Neural progenitor cell (in vitro differentiated cells): ENCODE results near the gene IL1RAP. TPM values are rescaled to one million over a fixed set of nuclear protein-coding genes. Genes with fewer than 3 reads are reported as not detected.

Source experiments
- DNase-seq: peaks from one replicate; pipeline ENCODE4 v3.0.0-alpha.2; 2016; ENCODE audit warnings: low spot score
- H2AFZ ChIP-seq: fragments of 200-600 bp; sonication (generic); replicated peaks from 2 replicates; pipeline ENCODE4 v1.6.1; 2016; ENCODE audit warnings: antibody characterized with exemption
- H3F3A ChIP-seq: fragments of 200-600 bp; sonication (generic); 2 replicates; pipeline ENCODE4 v1.6.1; 2016; ENCODE audit warnings: antibody characterized with exemption, low read depth
- H3K27ac ChIP-seq: fragments of 200-600 bp; sonication (generic); 2 replicates; pipeline ENCODE4 v1.5.1; 2016; ENCODE audit warnings: mild to moderate bottlenecking
- H3K27me3 ChIP-seq: fragments of 200-600 bp; sonication (generic); 2 replicates; pipeline ENCODE4 v1.6.1; 2016; ENCODE audit warnings: mild to moderate bottlenecking, moderate library complexity
- H3K36me3 ChIP-seq: fragments of 200-600 bp; sonication (generic); 2 replicates; pipeline ENCODE4 v1.5.1; 2016
- H3K4me1 ChIP-seq: fragments of 200-600 bp; sonication (generic); 2 replicates; pipeline ENCODE4 v1.6.1; 2016; ENCODE audit warnings: mixed run types
- H3K4me2 ChIP-seq: fragments of 200-600 bp; sonication (generic); 2 replicates; pipeline ENCODE4 v1.6.1; 2016
- H3K4me3 ChIP-seq: fragments of 200-600 bp; sonication (generic); 2 replicates; pipeline ENCODE4 v1.5.1; 2016
- H3K79me2 ChIP-seq: fragments of 200-600 bp; sonication (generic); 2 replicates; pipeline ENCODE4 v1.6.1; 2016; ENCODE audit warnings: low read depth
- H3K9ac ChIP-seq: fragments of 200-600 bp; sonication (generic); 2 replicates; pipeline ENCODE4 v1.6.1; 2016
- H3K9me3 ChIP-seq: fragments of 200-600 bp; sonication (generic); 2 replicates; pipeline ENCODE4 v1.5.1; 2016; ENCODE audit warnings: low read depth
- H4K20me1 ChIP-seq: fragments of 200-600 bp; sonication (generic); 2 replicates; pipeline ENCODE4 v1.6.1; 2016; ENCODE audit warnings: low read depth
- H3K27ac Mint-ChIP-seq: 3 replicates; pipeline ENCODE4 v1.8.0; 2021; ENCODE audit warnings: mixed read lengths
- H3K27me3 Mint-ChIP-seq: 2 replicates; pipeline ENCODE4 v1.8.0; 2022; ENCODE audit warnings: low read depth, mild to moderate bottlenecking, inconsistent platforms, moderate library complexity, mixed read lengths; ENCODE audit not compliant: insufficient read depth
- H3K36me3 Mint-ChIP-seq: 3 replicates; pipeline ENCODE4 v1.8.0; 2021; ENCODE audit warnings: mixed read lengths
- H3K4me1 Mint-ChIP-seq: 3 replicates; pipeline ENCODE4 v1.8.0; 2021; ENCODE audit warnings: mixed read lengths
- H3K4me3 Mint-ChIP-seq: 3 replicates; pipeline ENCODE4 v1.8.0; 2021; ENCODE audit warnings: mild to moderate bottlenecking, moderate library complexity, mixed read lengths
- H3K9me3 Mint-ChIP-seq: 3 replicates; pipeline ENCODE4 v1.8.0; 2020; ENCODE audit warnings: mixed read lengths
- CTCF ChIP-seq: fragments of 200-600 bp; sonication (generic); IDR thresholded peaks from 2 replicates; pipeline ENCODE4 v1.5.1; 2017; ENCODE audit warnings: antibody characterized with exemption, mild to moderate bottlenecking
- EZH2 ChIP-seq: fragments of 200-600 bp; sonication (generic); IDR thresholded peaks from 2 replicates; pipeline ENCODE4 v1.6.1; 2017; ENCODE audit warnings: antibody characterized with exemption, mild to moderate bottlenecking, moderate library complexity
- EZH2phosphoT487 ChIP-seq: fragments of 200-600 bp; sonication (generic); IDR thresholded peaks from 2 replicates; pipeline ENCODE4 v1.6.1; 2017; ENCODE audit warnings: antibody characterized with exemption
- total RNA-seq: library from RNA; depleted of rRNA; stranded (reverse); fragments of >200 nt; gene quantifications from 2 replicates; pipeline ENCODE4 v1.2.3, GENCODE V29; 2015; ENCODE audit warnings: low replicate concordance

The IL1RAP gene
- total RNA-seq, 1 donor from 2014 or later = 11.3 TPM

- H3K4me3 ChIP-seq = no peak overlapping the region
- no peaks in the 10 kb centered on the region for H3K36me3 ChIP-seq
- H3K4me1 ChIP-seq = no peaks in the 10 kb centered on the region
- Mint-ChIP-seq H3K4me1 (no peaks in the 10 kb centered on the region), H3K9me3 (no peaks in the 10 kb centered on the region), H3K27me3 (no peaks in the 10 kb centered on the region), H3K4me3 (no peak overlapping the region), H3K36me3 (peaks cover 8% of the 10 kb centered on the region), H3K27ac (no peak overlapping the region)
- H4K20me1 ChIP-seq = no peaks in the 10 kb centered on the region
- H3K9me3 ChIP-seq = no peaks in the 10 kb centered on the region
- H3K4me2 ChIP-seq = no peak overlapping the region
- no peak for TF ChIP-seq EZH2
- no peak for TF ChIP-seq EZH2phosphoT487
- no peak for TF ChIP-seq CTCF
- H3K9ac ChIP-seq = no peak overlapping the region
- H3K27me3 ChIP-seq = no peaks in the 10 kb centered on the region
- H3F3A ChIP-seq = no peaks in the 10 kb centered on the region
- no peaks in the 10 kb centered on the region for H3K79me2 ChIP-seq
- DNase-seq = no peak
- no peak overlapping the region for H2AFZ ChIP-seq
- H3K27ac ChIP-seq = no peak overlapping the region
These were observed 14.8 kb downstream of the IL1RAP start for GRCh38 chr3:190528706-190529105.

GRCh38 chr3:190531406-190531805 is 17.5 kb downstream of the IL1RAP start:
- H3K9ac ChIP-seq = no peak overlapping the region
- no peak overlapping the region for H3K4me3 ChIP-seq
- no peak for DNase-seq
- no peak for TF ChIP-seq EZH2
- no peak for TF ChIP-seq EZH2phosphoT487
- TF ChIP-seq CTCF = no peak
- no peak overlapping the region for H3K4me2 ChIP-seq
- H3K27me3 Mint-ChIP-seq = no peaks in the 10 kb centered on the region
- no peak overlapping the region for H3K27ac Mint-ChIP-seq
- no peaks in the 10 kb centered on the region for H3K9me3 Mint-ChIP-seq
- no peaks in the 10 kb centered on the region for H3K27me3 ChIP-seq
- no peak overlapping the region for H3K27ac ChIP-seq
- no peaks in the 10 kb centered on the region for H4K20me1 ChIP-seq
- H3K36me3 ChIP-seq = no peaks in the 10 kb centered on the region
- no peaks in the 10 kb centered on the region for H3K79me2 ChIP-seq
- H3K4me3 Mint-ChIP-seq = no peak overlapping the region
- H3K4me1 Mint-ChIP-seq = peaks cover 6% of the 10 kb centered on the region
- H3K36me3 Mint-ChIP-seq = peaks cover 8% of the 10 kb centered on the region
- H2AFZ ChIP-seq = no peak overlapping the region
- H3F3A ChIP-seq = no peaks in the 10 kb centered on the region
- H3K9me3 ChIP-seq = no peaks in the 10 kb centered on the region
- H3K4me1 ChIP-seq = no peaks in the 10 kb centered on the region

- H3K27me3 Mint-ChIP-seq = no peaks in the 10 kb centered on the region
- no peaks in the 10 kb centered on the region for H3K9me3 Mint-ChIP-seq
These were observed 18.9 kb downstream of the IL1RAP start for GRCh38 chr3:190532731-190533203.

More at GRCh38 chr3:190532731-190533203, 18.9 kb downstream of the IL1RAP start:
- Mint-ChIP-seq H3K4me1 (peaks cover 10% of the 10 kb centered on the region), H3K36me3 (peaks cover 8% of the 10 kb centered on the region), H3K4me3 (no peak overlapping the region), H3K27ac (no peak overlapping the region)
- Histone ChIP-seq H3K9me3 (no peaks in the 10 kb centered on the region), H3K9ac (no peak overlapping the region), H3K36me3 (no peaks in the 10 kb centered on the region), H3K4me2 (no peak overlapping the region), H3K79me2 (no peaks in the 10 kb centered on the region), H3F3A (no peaks in the 10 kb centered on the region), H4K20me1 (no peaks in the 10 kb centered on the region), H2AFZ (no peak overlapping the region), H3K4me3 (no peak overlapping the region), H3K27ac (no peak overlapping the region), H3K4me1 (no peaks in the 10 kb centered on the region), H3K27me3 (no peaks in the 10 kb centered on the region)
- TF ChIP-seq EZH2phosphoT487 = no peak
- TF ChIP-seq EZH2 = no peak
- no peak for TF ChIP-seq CTCF
- DNase-seq = no peak
